CD4-positive, alpha-beta T cell treated with Interleukin-17A for 1 hour (primary cell): Measurements from ENCODE around the gene ACVR2B.

Source experiments
- DNase-seq: peaks from one replicate; pipeline ENCODE4 v3.0.0-alpha.2; 2020

Gene ACVR2B

DNA sequence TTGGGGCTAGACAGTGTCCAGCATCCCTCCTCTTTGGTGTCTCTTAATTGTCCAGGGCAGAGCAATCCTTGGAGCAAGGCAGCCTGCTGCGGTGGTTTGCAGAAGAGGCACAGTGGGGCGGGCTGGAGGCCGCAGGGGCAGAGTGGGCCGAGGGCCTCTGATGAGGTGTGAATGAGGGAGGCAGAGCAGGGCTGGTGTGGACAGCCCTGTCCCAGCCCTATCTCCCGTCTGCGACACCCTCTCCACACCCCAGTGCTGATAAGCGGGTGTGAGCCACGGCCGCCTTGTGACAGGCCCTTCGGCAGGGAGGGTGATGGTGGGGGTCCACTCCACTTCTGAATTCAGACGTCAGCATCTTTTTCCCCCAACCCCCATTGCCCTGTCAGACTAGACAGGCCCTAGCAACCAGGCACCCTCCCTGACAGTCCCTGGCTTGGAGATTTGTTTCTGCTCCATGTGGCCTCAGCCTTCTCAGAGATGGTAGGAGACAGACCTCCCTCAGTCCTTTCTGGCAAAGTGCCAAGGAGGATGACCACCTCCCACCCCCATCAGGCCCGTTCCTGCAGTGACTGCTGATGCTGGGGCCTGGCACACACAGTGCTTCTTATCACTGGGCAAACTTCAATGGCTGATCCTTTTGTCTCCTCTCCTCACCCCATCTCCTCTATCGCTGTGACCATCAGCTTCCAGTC, 79.7 kb downstream of the ACVR2B start:
- DNase-seq, result no peak

DNA sequence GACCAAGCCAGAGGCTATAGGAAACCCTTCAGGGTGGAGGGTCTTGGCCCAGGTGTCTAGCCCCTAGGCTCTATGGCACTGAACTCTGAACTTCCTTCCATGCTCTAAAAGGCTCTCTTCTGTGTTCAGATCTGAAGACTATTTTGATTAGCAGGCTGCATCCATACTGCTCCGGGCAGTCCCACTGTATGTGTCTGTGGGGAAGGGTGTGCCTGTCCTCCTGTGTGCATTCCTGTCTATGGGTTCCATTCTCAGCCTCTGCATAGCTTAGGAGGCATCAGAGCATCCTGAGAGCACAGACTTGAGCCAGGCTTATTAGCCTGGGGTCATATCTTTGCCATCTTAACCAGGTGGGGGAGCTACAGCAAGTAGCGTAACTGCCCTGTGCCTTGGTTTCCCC, 80.5 kb downstream of the ACVR2B start:
- no peak for DNase-seq

DNA sequence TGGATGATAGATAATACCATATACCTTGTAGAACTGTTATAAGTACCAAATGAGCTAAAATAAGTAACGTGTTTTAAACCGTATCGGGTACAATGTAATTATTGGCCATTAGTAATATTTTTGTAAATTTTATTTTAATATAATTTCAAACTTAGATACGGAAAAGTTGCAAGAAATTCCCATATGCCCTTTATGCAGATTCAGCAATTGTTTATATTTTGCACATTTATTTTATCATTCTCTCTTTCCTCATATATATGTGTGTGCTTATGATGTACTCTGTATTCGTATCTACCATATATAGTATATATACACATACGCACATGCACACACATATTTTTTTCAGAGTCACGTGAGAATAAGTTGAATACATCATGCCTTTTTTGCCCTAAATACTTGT, 80.9 kb downstream of the ACVR2B start:
- no peak for DNase-seq

DNA sequence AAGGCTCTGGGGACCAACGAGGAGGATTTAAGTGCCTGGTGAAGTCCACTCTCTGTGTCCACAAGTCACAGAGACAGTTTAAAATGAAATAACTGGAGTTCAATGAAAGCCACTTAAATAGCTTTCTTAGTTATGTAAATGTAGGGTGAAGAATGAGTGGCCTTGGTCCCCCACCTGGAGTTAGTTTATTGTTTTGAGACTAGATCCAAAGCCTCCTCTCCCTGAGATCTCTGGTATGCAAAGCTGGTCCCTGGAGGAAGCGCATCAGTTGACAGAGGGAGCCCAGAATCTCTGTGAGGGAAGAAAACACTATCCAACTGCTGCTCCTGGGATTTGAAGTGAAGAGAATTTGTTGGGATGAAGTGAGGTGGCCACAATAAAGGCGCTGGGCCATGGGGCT, 83.0 kb downstream of the ACVR2B start:
- DNase-seq, result no peak

DNA sequence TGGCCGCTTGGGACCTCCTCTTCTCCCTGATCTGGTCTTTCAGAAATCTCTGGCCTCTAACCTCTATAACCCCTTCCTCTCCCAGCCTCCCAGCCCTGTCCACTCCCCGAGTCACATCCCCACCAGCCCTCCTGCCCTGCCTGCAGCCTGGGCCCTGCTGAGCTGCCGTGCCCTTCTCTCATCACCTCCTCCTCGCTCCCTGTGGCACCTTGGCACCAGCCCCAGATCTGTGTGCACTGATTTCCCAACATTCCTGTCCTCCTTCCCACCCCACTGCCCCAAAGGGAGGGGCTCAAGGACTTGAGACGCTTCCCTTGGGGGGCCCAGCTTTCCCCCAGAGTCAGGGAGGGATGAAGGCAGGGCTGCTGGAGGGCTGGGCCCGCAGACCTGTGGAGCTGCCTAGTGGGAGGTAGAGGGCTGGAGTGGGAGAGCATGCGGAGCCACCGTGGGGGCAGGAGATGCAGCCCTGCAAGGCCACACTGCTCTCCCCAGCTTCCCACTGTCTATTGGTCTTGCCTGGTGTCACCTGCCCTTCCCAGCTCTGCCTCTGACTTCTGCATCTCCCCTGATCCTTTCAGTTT, 85.2 kb downstream of the ACVR2B start:
- DNase-seq, result no peak

DNA sequence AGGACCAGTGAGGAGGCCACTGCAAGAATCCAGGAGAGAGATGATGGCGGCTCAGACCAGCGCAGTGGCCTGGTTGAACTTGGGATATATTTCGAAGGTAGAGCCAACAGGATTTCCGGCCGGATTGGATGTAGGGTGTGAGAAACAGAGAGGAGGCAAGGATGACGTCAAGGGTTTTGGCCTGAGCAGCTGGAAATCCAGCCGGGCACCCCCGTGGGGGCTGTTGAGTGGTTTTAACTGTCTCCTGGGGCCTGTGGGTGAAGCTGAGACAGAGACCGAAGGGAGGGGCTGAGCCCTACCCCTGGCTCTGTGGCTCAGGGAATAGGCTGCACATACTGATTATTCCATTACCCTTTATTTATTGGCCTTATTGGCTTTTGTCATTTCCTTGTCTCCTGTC, 88.1 kb downstream of the ACVR2B start:
- DNase-seq, result no peak
